Subcutaneous abdominal adipose tissue (tissue), 5 donors: ENCODE data around the gene RAC3.
A peak's percentile ranks its signal among the peaks of the same experiment; 100 is the strongest.

Source experiments
- H3K27ac ChIP-seq: one replicate; pipeline ENCODE4 v1.7.0; 2013; ENCODE audit warnings: low read depth, mild to moderate bottlenecking, inconsistent platforms, low read length, moderate library complexity
- H3K27me3 ChIP-seq, 5 donors: one replicate each; pipeline ENCODE4 v1.7.0; 2013; ENCODE audit warnings: low read length in 5 of 5, inconsistent platforms in 1 of 5; ENCODE audit not compliant: control insufficient read depth in 5 of 5, insufficient read depth in 4 of 5
- H3K36me3 ChIP-seq, 5 donors: one replicate each; pipeline ENCODE4 v1.7.0; 2013; ENCODE audit warnings: low read length in 5 of 5; ENCODE audit not compliant: control insufficient read depth in 5 of 5, insufficient read depth in 5 of 5
- H3K4me1 ChIP-seq, 5 donors: one replicate each; pipeline ENCODE4 v1.7.0; 2013; ENCODE audit warnings: low read length in 5 of 5, mild to moderate bottlenecking in 3 of 5, moderate library complexity in 1 of 5; ENCODE audit not compliant: control insufficient read depth in 5 of 5, insufficient read depth in 5 of 5
- H3K4me3 ChIP-seq, 5 donors: one replicate each; pipeline ENCODE4 v1.7.0; 2013; ENCODE audit warnings: low read length in 5 of 5, low read depth in 1 of 5
- H3K9ac ChIP-seq, 5 donors: one replicate each; pipeline ENCODE4 v1.7.0; 2013; ENCODE audit warnings: low read length in 5 of 5, mild to moderate bottlenecking in 4 of 5, moderate library complexity in 3 of 5
- H3K9me3 ChIP-seq, 5 donors: one replicate each; pipeline ENCODE4 v1.7.0; 2013; ENCODE audit warnings: low read length in 5 of 5; ENCODE audit not compliant: control insufficient read depth in 5 of 5
- donor health status: healthy.
- donor health status: healthy.
- donor health status: healthy.
- donor health status: healthy.
- donor health status: healthy.

Gene RAC3

DNA sequence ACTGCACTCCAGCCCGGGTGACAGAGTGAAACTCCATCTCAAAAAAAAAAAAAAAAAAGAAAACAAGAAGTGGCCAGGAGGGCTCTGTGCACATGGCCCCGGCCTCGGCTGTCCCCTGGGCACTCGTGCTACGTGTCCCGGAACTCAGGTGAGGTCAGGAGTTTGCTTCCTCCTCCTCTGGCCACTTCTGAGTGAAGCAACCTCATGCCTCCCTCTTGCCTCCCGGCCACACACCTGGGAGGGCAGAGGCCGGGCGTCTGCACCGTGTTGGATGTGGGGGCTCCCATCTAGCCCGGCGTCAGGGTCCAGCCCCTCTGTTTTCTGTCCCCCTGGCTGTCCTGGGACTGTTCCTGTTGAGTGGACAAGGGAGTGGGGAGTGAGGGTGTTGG lies 31.9 kb upstream of the RAC3 start:
- Histone ChIP-seq H3K36me3 (peaks cover 0 to 25% (median 11%) of the 10 kb centered on the region in 5 donors), H3K9me3 (no peaks in the 10 kb centered on the region), H3K27me3 (no peaks in the 10 kb centered on the region), H3K4me1 (peaks cover 2 to 19% (median 13%) of the 10 kb centered on the region in 5 donors), H3K4me3 (no peak overlapping the region), H3K27ac (no peak overlapping the region), H3K9ac (no peak overlapping the region)

DNA sequence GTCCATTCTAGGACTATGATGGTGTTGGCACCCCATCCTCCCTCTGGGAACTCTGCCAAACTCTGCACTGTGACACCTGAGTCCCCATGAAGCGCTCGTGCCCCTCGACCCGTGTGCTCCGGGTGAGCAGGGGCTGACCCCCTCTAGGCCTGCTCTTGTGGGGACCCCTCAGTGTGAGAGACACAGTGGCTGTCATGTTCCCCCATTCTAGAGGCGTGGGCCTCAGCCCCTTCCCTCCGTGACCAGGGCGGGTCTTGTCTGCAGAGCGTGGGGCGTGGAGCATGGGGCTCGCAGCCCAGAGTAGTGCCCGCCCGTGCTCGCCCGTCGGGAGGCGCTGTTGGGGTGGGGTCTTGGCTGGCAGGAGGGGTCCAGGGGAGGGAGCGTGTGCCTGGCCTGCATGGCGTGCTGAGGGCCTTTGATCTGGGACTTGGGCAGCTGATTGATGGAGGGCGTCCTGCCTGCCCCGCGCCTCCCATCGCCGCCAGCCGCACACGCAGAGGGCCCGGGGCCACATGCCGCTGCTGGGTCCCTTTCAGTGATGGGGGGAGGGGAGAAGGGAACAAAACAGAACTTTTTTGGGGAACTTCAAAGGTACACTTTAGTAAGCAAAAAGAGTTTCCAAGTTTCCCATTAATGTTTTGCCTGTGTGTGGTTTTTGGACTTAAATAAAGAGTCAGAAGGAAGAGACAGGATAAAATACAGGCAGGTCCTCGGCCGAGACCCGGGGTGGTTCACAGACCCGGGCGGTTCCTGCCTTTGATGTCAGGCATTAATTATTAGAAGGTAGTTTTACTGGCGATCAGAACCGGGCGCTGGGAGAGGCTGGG lies 31.3 kb upstream of the RAC3 start:
- Histone ChIP-seq H3K27me3 (no peaks in the 10 kb centered on the region), H3K4me3 (no peak overlapping the region), H3K36me3 (peaks cover 0 to 26% (median 11%) of the 10 kb centered on the region in 5 donors), H3K9me3 (no peaks in the 10 kb centered on the region), H3K27ac (no peak overlapping the region), H3K4me1 (peaks cover 2 to 19% (median 13%) of the 10 kb centered on the region in 5 donors), H3K9ac (no peak overlapping the region)

DNA sequence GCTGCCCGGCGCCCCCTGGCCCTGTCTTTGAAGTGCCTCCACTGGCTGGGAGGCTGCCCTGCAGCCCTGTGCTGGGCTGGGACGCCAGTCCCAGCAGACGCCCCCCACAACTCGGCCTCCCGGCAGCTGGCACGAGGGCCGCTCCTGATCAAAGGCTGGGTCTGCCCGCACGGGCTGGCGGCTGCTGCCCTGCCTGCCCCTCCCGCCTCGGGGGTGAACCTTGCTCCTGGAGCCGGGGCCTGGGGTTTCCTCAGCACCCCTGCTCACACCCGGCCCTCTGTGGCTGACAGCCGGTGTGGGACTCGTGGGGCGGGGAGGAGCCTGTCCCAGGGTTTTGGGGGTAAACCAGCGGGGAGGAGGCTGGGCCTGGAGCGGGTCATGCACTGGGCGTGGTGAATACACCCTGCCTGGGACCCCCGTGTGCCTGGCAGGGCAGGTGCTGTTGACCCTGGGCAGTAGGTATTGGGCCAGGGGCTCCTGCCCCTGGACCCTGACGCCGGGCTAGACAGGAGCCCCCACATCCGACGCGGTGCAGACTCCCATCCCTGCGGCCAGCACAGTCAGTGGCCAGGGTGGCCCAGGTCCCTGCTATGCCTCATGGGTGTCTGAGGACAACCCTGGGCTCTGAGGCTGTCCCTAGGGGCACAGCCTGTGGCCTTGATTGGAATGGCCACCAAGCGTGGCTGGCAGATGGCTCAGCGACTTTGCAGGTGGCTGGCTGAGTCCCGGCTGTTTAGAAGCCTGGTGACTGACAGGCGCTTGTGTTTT lies 30.5 kb upstream of the RAC3 start:
- Histone ChIP-seq H3K4me3 (no peak overlapping the region), H3K9ac (no peak overlapping the region), H3K4me1 (peaks cover 4 to 24% (median 14%) of the 10 kb centered on the region in 5 donors), H3K9me3 (no peaks in the 10 kb centered on the region), H3K27me3 (no peaks in the 10 kb centered on the region), H3K27ac (no peak overlapping the region), H3K36me3 (peaks cover 0 to 22% (median 9%) of the 10 kb centered on the region in 5 donors)

DNA sequence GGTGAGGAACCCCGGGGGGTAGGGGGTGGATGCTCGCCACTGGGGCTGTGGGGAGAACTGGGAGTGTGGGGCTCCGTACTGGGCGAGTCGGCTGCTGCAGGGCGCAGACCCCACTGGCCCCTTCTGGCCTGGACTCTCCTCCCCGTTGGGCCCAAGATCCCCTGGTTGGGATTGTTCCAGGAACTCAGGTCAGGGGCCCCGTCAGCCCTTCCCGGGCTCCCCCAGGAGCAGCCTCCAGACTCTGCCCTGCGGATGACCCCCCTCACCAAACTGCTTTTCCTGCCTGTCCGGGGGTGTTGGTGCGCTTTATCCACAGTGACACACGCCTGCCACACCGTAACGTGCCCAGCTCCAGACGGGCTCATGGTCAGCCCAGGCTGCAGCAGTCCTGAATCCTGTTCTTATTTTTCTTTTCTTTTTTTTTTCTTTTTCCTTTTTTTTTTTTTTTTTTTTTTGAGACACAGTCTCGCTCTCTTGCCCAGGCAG lies 29.9 kb upstream of the RAC3 start:
- no peaks in the 10 kb centered on the region for H3K27me3 ChIP-seq
- H3K4me3 ChIP-seq = no peak overlapping the region
- no peak overlapping the region for H3K27ac ChIP-seq
- no peaks in the 10 kb centered on the region for H3K9me3 ChIP-seq
- H3K36me3 ChIP-seq = peaks cover 0 to 16% (median 5%) of the 10 kb centered on the region in 5 donors
- no peak overlapping the region for H3K9ac ChIP-seq
- peaks cover 8 to 30% (median 19%) of the 10 kb centered on the region in 5 donors for H3K4me1 ChIP-seq

DNA sequence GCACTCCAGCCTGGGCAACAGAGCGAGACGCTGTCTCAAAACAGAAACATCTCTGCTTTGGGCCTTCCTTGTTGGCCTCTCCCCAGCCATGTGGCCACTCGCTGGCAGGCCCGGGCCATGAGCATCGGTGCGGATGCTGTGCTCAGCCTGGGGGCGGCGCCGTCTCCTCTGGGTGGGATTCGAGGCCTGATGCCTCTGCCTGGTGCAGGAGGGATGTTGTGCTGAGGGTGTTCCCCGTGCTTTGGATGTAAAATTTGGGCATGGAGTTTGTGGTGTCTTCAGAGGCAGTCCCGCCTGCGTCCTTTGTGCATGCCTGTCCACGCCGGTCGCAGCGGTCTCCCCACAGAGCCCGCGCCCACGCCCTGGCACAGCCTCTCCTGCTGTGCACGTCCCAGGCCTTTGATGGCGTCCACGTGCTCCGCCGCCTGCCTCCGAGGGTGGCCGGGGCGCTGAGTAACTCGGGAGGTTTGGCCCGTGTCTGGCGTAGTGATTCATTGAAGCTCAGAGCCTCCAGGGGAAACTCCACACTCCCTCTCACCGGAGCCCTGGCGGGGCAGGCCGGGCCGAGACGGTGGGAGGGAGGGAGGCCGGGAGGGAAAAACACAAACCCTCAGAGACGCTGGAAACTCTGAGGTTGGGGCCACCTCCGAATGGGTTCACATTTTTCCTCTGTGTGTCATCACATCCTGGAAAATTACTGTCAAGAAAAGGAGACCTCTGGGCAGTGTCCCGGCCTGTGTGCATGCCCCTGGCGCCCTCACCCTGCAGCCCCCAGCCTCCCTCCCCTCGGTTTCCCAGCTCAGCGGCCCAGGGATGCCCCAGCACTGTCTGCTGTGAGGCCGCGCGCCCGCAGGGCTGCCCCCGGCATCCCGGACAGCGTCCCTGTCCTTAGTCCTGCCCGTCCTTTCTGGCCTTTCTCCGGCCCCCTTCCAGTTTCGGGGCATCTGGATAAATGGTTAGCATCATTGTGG lies 27.8 kb upstream of the RAC3 start:
- Histone ChIP-seq H3K4me1 (peaks cover 8 to 32% (median 19%) of the 10 kb centered on the region in 5 donors), H3K27ac (no peak overlapping the region), H3K4me3 (no peak overlapping the region), H3K9ac (no peak overlapping the region), H3K9me3 (no peaks in the 10 kb centered on the region), H3K27me3 (no peaks in the 10 kb centered on the region), H3K36me3 (peaks cover 0 to 6% (median 0%) of the 10 kb centered on the region in 5 donors)

GRCh38 chr17:82004517-82005455 lies 26.7 kb upstream of the RAC3 start:
- Histone ChIP-seq H3K4me1 (peaks cover 8 to 32% (median 19%) of the 10 kb centered on the region in 5 donors), H3K27me3 (no peaks in the 10 kb centered on the region), H3K9ac (peak overlapping the region in 1 of 5 donors; percentile 11), H3K27ac (no peak overlapping the region), H3K36me3 (peaks cover 0 to 9% (median 0%) of the 10 kb centered on the region in 5 donors), H3K4me3 (no peak overlapping the region), H3K9me3 (no peaks in the 10 kb centered on the region)

- Histone ChIP-seq H3K36me3 (peaks cover 0 to 13% (median 0%) of the 10 kb centered on the region in 5 donors), H3K27ac (no peak overlapping the region), H3K9ac (no peak overlapping the region), H3K4me3 (no peak overlapping the region), H3K4me1 (peaks cover 8 to 32% (median 19%) of the 10 kb centered on the region in 5 donors), H3K27me3 (no peaks in the 10 kb centered on the region), H3K9me3 (no peaks in the 10 kb centered on the region)
Measured at GRCh38 chr17:82005701-82006348, 25.7 kb upstream of the RAC3 start.

DNA sequence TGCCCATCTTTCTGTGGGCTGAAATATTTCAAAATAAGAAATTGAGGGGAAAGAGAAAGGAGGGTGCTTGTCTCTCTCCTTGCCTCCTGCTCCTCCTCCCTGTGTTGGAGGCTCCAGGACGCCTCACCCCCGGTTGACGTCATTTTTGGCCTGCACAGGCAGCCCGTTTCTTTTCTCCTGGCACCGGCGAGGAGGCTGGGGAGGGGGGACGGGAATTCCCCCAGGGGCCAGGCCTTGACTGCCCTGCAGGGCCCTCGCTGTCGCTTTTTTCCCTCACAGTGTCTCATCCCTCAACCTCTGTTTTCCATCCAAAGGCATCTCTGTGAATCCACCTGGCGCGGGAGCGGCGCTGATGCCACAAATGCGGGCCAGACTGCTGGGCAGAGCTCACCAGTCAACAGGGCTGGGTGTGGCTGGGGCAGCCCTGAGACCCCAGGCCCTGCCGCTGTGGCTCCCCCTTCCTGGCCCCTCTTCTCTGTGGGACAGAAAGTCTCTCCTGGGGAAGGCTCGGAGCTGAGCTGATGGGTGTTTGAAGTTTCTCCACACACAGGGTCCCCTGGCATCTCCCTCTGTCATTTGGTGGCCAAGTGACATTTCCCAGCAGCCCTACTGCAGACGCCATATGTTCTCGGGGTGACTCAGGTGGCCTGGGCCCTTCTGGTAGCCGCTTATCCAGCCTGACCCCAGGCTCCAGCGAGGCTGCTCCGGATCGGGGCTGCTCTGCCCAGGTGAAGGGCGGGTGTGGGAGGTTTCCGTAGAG lies 24.8 kb upstream of the RAC3 start:
- Histone ChIP-seq H3K4me1 (peaks cover 8 to 32% (median 19%) of the 10 kb centered on the region in 5 donors), H3K27me3 (no peaks in the 10 kb centered on the region), H3K9ac (no peak overlapping the region), H3K9me3 (no peaks in the 10 kb centered on the region), H3K4me3 (no peak overlapping the region), H3K36me3 (peaks cover 0 to 20% (median 4%) of the 10 kb centered on the region in 5 donors), H3K27ac (no peak overlapping the region)
